Chondrocyte (in vitro differentiated cells): Measurements from ENCODE around the gene ZNF254. TPM values are rescaled to one million over a fixed set of nuclear protein-coding genes. Genes with fewer than 3 reads are reported as not detected.
"Not testable (repeated sequence)": the region's sequence is repeated elsewhere in the genome, so short reads cannot be mapped to it uniquely, and the experiment has no call there.

Experiments
- DNase-seq: peaks from one replicate; pipeline ENCODE4 v3.0.0; 2021; ENCODE audit warnings: mixed read lengths, low spot score
- H3K27ac Mint-ChIP-seq: one replicate; pipeline ENCODE4 v1.8.0; 2021; ENCODE audit warnings: mild to moderate bottlenecking, moderate library complexity, mixed read lengths; ENCODE audit not compliant: unreplicated experiment
- H3K27me3 Mint-ChIP-seq: 2 replicates; pipeline ENCODE4 v1.8.0; 2021; ENCODE audit warnings: low read depth, mixed read lengths
- H3K36me3 Mint-ChIP-seq: 2 replicates; pipeline ENCODE4 v1.8.0; 2021; ENCODE audit warnings: low read depth, mixed read lengths
- H3K4me1 Mint-ChIP-seq: 2 replicates; pipeline ENCODE4 v1.8.0; 2021; ENCODE audit warnings: low read depth, mild to moderate bottlenecking, mixed read lengths
- H3K4me3 Mint-ChIP-seq: one replicate; pipeline ENCODE4 v1.8.0; 2021; ENCODE audit warnings: mild to moderate bottlenecking, moderate library complexity, mixed read lengths; ENCODE audit not compliant: unreplicated experiment
- H3K9me3 Mint-ChIP-seq: 2 replicates; pipeline ENCODE4 v1.8.0; 2021; ENCODE audit warnings: low read depth, mixed read lengths
- CTCF ChIP-seq: fragments of 200-600 bp; sonication (generic); IDR thresholded peaks from 2 replicates; pipeline ENCODE4 v1.5.0; 2021; ENCODE audit warnings: antibody characterized with exemption, mild to moderate bottlenecking, moderate library complexity
- long read RNA-seq: library from polyadenylated mRNA; stranded (forward); transcript quantifications from one replicate; pipeline ENCODE4 v2.0.0, GENCODE V29; 2021
- total RNA-seq: library from RNA; stranded (reverse); gene quantifications from 3 replicates; pipeline ENCODE4 v1.2.1, GENCODE V29; 2021

Gene ZNF254
- 13.1 to 21.9 TPM (median 15.3 TPM) in 3 replicates for total RNA-seq
- long read RNA-seq, transcript ZNF254-202 (4 exons, 3,967 nt): major isoform, 13 of 23 reads
- long read RNA-seq, partial matches to known transcripts: 0 of 23 reads
- long read RNA-seq, other reads (novel, unspliced or antisense): 9 of 23 reads

DNA sequence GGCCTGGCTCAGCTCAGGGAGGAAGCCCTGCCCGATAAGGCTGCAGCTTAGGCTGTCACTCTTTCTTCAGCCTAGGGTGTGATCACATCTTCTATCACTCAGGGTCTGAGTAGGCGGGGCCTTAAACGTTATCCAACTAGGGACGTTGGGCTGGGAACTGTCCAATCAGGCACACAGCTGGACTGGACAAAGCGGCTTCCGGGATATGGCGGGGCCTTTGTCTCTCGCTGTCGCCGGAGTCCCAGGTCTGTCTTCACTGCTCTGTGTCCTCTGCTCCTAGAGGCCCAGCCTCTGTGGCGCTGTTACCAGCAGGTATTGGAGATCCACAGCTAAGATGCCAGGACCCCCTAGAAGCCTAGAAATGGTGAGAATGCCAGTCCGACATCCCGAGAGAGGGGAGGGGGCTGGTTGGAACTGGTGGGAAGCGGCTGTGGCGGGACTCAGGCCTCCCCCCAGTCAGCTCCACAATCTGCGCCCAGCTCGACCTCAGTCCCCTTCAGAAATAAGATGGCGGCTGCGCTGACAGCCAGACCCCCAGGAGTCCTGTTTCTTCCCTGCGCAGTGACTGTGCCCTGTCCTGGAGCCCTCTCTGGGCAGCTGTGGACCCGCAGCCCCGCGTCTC is at the start of gene ZNF254:
ZNF254 (plus strand) TSS at position 214 of the 622 bp plus-strand sequence; CDS start at position 335, 121 bp downstream.
- Mint-ChIP-seq H3K27ac (peak within 1 kb of the TSS; percentile 100), H3K4me1 (peaks cover 10% of the 10 kb centered on the region), H3K36me3 (peaks cover 2% of the 10 kb centered on the region), H3K9me3 (no peaks in the 10 kb centered on the region), H3K4me3 (peak within 1 kb of the TSS; percentile 98), H3K27me3 (no peaks in the 10 kb centered on the region)
- peak; percentile 94 for DNase-seq
- peak; percentile 33 for TF ChIP-seq CTCF

DNA sequence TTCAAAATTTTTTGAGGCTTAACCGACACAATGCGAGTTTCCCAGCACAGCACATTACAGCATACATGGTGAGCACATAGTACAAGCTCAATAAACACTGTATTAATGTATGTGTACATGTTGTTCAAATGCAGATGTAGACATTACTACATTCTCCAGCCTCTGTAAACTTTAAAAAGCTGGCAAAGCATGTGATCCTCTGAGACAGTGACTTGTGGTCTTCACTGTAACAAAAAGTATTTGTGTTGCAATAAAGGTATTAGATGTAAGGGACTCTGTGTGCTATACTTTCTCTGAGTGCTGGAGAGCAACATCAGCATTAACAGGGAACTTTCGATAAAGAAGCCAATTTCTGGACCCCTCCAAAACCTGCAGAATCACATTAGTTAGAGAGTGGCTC is 46.4 kb upstream of the ZNF254 start:
- no peaks in the 10 kb centered on the region for H3K27me3 Mint-ChIP-seq
- peaks cover 21% of the 10 kb centered on the region for H3K36me3 Mint-ChIP-seq
- H3K4me3 Mint-ChIP-seq: no peak overlapping the region
- no peak overlapping the region for H3K27ac Mint-ChIP-seq
- no peak for TF ChIP-seq CTCF
- peaks cover 31% of the 10 kb centered on the region for H3K4me1 Mint-ChIP-seq
- no peaks in the 10 kb centered on the region for H3K9me3 Mint-ChIP-seq
- DNase-seq: no peak

DNA sequence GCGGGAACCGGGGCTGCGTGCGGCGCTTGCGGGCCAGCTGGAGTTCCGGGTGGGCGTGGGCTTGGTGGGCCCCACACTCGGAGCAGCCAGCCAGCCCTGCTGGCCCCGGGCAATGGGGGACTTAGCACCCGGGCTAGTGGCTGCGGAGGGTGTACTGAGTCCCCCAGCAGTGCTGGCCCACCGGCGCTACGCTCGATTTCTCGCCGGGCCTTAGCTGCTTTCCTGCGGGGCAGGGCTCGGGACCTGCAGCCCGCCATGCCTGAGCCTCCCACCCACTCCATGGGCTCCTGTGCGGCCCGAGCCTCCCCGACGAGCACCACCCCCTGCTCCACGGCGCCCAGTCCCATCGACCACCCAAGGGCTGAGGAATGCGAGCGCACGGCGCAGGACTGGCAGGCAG is 45.7 kb upstream of the ZNF254 start:
- not testable (repeated sequence) for DNase-seq, H3K27me3 Mint-ChIP-seq, H3K4me3 Mint-ChIP-seq, H3K9me3 Mint-ChIP-seq
- peaks cover 25% of the 10 kb centered on the region for H3K4me1 Mint-ChIP-seq
- peak overlapping the region; percentile 29 for H3K27ac Mint-ChIP-seq
- peaks cover 20% of the 10 kb centered on the region for H3K36me3 Mint-ChIP-seq

- H3K4me1 Mint-ChIP-seq: no peaks in the 10 kb centered on the region
Measured at GRCh38 chr19:24046550-24046949, 40.4 kb upstream of the ZNF254 start.

GRCh38 chr19:24048261-24048660 is 38.7 kb upstream of the ZNF254 start:
- peaks cover 50% of the 10 kb centered on the region for H3K36me3 Mint-ChIP-seq
- H3K4me1 Mint-ChIP-seq: no peaks in the 10 kb centered on the region
- H3K27ac Mint-ChIP-seq: no peak overlapping the region
- TF ChIP-seq CTCF: no peak
- no peaks in the 10 kb centered on the region for H3K9me3 Mint-ChIP-seq
- no peak for DNase-seq
- no peaks in the 10 kb centered on the region for H3K27me3 Mint-ChIP-seq
- H3K4me3 Mint-ChIP-seq: no peak overlapping the region

More at GRCh38 chr19:24046550-24046949, 40.4 kb upstream of the ZNF254 start:
- H3K27me3 Mint-ChIP-seq: no peaks in the 10 kb centered on the region
- no peak overlapping the region for H3K4me3 Mint-ChIP-seq
- H3K36me3 Mint-ChIP-seq: peaks cover 47% of the 10 kb centered on the region
- no peaks in the 10 kb centered on the region for H3K9me3 Mint-ChIP-seq
- no peak overlapping the region for H3K27ac Mint-ChIP-seq
- DNase-seq: no peak
- TF ChIP-seq CTCF: no peak

- no peak overlapping the region for H3K4me3 Mint-ChIP-seq
- H3K9me3 Mint-ChIP-seq: no peaks in the 10 kb centered on the region
- H3K27me3 Mint-ChIP-seq: no peaks in the 10 kb centered on the region
- no peak for DNase-seq
- no peak for TF ChIP-seq CTCF
- H3K36me3 Mint-ChIP-seq: peaks cover 59% of the 10 kb centered on the region
- H3K27ac Mint-ChIP-seq: no peak overlapping the region
- peaks cover 11% of the 10 kb centered on the region for H3K4me1 Mint-ChIP-seq
Measured at GRCh38 chr19:24049537-24049936, 37.5 kb upstream of the ZNF254 start.
